ENCODE results near the gene TUBB2A. TPM values are rescaled to one million over a fixed set of nuclear protein-coding genes. Genes with fewer than 3 reads are reported as not detected.
A peak's percentile ranks its signal among the peaks of the same experiment; 100 is the strongest.

TUBB2A gene
- total and polyA plus RNA-seq, 2 of the 8 experiments (the other 6 are each of a cell fraction or from before 2014, with no cell fraction given), result 315 to 330 TPM

- no peak overlapping the region for H3K4ac ChIP-seq (replicated peaks; ENCODE audit: insufficient read length, low read depth, low read length)
- no peak overlapping the region for H3K4me3 ChIP-seq (ENCODE audit: extremely low read depth in 1 of 4, insufficient read depth in 2 of 4, low read depth in 3 of 4, low read length in 4 of 4)
- H3K27me3 ChIP-seq (replicated peaks in 1 of 4; ENCODE audit: control insufficient read depth in 3 of 4, extremely low read depth in 1 of 4, insufficient read depth in 3 of 4, low read length in 3 of 4), result no peaks in the 10 kb centered on the region
- no peak overlapping the region for H2BK120ac ChIP-seq (replicated peaks; ENCODE audit: low read depth, low read length)
- no peaks in the 10 kb centered on the region for H4K20me1 ChIP-seq (replicated peaks in 1 of 2; ENCODE audit: control insufficient read depth in 1 of 2, insufficient read depth in 2 of 2, low read length in 2 of 2)
- H2AK5ac ChIP-seq (ENCODE audit: low read depth, low read length), result no peak overlapping the region
- FAIRE-seq (no peak), DNase-seq (ENCODE audit: low read depth in 1 of 2, low spot score in 2 of 2) (peak in 1 of 2 experiments; percentile 2)
- CTCF ChIA-PET (ENCODE audit: partially characterized antibody), result interaction anchor here (0.7 to 1.6 kb wide), 5 partner anchors 12 to 353 kb away, joined by 3 to 5 read pairs (median 4); no protein-coding TSS in a partner anchor
- no peak overlapping the region for H4K8ac ChIP-seq (ENCODE audit: extremely low read depth, insufficient read depth, low read length)
- WGBS, 2 experiments (ENCODE audit: extremely low coverage in 1 of 2, insufficient coverage in 1 of 2, insufficient read length in 1 of 2, insufficient replicate concordance in 2 of 2, low coverage in 1 of 2, low lambda C conversion rate in 2 of 2, missing lambda C conversion rate in 1 of 2), result 88% methylated on average over 3 of the region's 3 CpGs; no CpG with 5 or more reads in 1 of the 2 experiments
- H2BK5ac ChIP-seq (ENCODE audit: low read depth, low read length), result no peak overlapping the region
- no peak overlapping the region for H3K23ac ChIP-seq (ENCODE audit: insufficient read length)
- no peak overlapping the region for H4K91ac ChIP-seq (replicated peaks; ENCODE audit: insufficient read length, low read length)
- H3K9me3 ChIP-seq (ENCODE audit: insufficient read depth in 2 of 2, low read depth in 1 of 2, low read length in 1 of 2), result no peaks in the 10 kb centered on the region
- H2AFZ ChIP-seq (ENCODE audit: low read length), result no peak overlapping the region
- H3K27ac ChIP-seq (ENCODE audit: low read depth, low read length), result no peak overlapping the region
- H3K18ac ChIP-seq (ENCODE audit: extremely low read depth, low read length), result no peak overlapping the region
- H3K4me2 ChIP-seq (ENCODE audit: insufficient read depth in 1 of 2, low read depth in 2 of 2, low read length in 2 of 2), result no peak overlapping the region
- H3K9ac ChIP-seq (replicated peaks in 1 of 4; ENCODE audit: extremely low read depth in 1 of 4, low read depth in 3 of 4, low read length in 3 of 4), result no peak overlapping the region
- TF ChIP-seq POU5F1 (IDR thresholded peaks at IDR 0.05; ENCODE audit: low read depth, low read length) (no peak), E2F6 (IDR thresholded peaks at IDR 0.05) (no peak), ASH2L (IDR thresholded peaks at IDR 0.05; ENCODE audit: low read length) (no peak)
- H3K14ac ChIP-seq (ENCODE audit: insufficient read length), result no peak overlapping the region
- no peaks in the 10 kb centered on the region for H3K4me1 ChIP-seq (replicated peaks in 1 of 4; ENCODE audit: control insufficient read depth in 3 of 4, insufficient read depth in 4 of 4, low read length in 3 of 4)
- H4K5ac ChIP-seq (ENCODE audit: insufficient read length, low read depth, low read length), result no peak overlapping the region
- POLR2A ChIA-PET (ENCODE audit: partially characterized antibody), result interaction anchor here (1.1 to 1.4 kb wide), 2 partner anchors 27 to 53 kb away, joined by 3 to 4 read pairs; no protein-coding TSS in a partner anchor
- H3K23me2 ChIP-seq (ENCODE audit: low read depth, low read length), result no peaks in the 10 kb centered on the region
- H3K79me1 ChIP-seq (ENCODE audit: low read depth, low read length), result no peaks in the 10 kb centered on the region; the same call in 1 of the 2 replicates
- H3K56ac ChIP-seq (replicated peaks; ENCODE audit: insufficient read length, low read depth, low read length), result no peak overlapping the region
- H3K36me3 ChIP-seq (ENCODE audit: control insufficient read depth in 2 of 4, insufficient read depth in 4 of 4, low read length in 3 of 4), result peaks cover 4 to 42% (median 29%) of the 10 kb centered on the region in 4 experiments
- H2BK15ac ChIP-seq (ENCODE audit: low read length), result no peak overlapping the region
- H2BK12ac ChIP-seq (ENCODE audit: low read depth, low read length), result no peak overlapping the region
- no peaks in the 10 kb centered on the region for H3K79me2 ChIP-seq (ENCODE audit: control insufficient read depth in 1 of 2, insufficient read depth in 2 of 2, low read length in 2 of 2)
- H2BK20ac ChIP-seq (ENCODE audit: low read length), result no peak overlapping the region
Measured at GRCh38 chr6:3109761-3110160, 47.6 kb downstream of the TUBB2A start.
